Loucy (cell line): ENCODE results near the gene FOXA2.
"Not testable (repeated sequence)": the region's sequence is repeated elsewhere in the genome, so short reads cannot be mapped to it uniquely, and the experiment has no call there.

Experiments used
- EZH2phosphoT487 ChIP-seq: fragments of 200-600 bp; IDR thresholded peaks from 2 replicates; pipeline ENCODE4 v1.6.1; 2018; ENCODE audit warnings: antibody characterized with exemption, mild to moderate bottlenecking, moderate library complexity, borderline replicate concordance
- TF ChIP-seq, protein P1 (sequence below): fragments of 200-600 bp; sonication (generic); conservative IDR thresholded peaks from 2 replicates; pipeline ENCODE4 v1.5.1; 2014; ENCODE audit warnings: mild to moderate bottlenecking, antibody characterized with exemption, low read length

DNA sequence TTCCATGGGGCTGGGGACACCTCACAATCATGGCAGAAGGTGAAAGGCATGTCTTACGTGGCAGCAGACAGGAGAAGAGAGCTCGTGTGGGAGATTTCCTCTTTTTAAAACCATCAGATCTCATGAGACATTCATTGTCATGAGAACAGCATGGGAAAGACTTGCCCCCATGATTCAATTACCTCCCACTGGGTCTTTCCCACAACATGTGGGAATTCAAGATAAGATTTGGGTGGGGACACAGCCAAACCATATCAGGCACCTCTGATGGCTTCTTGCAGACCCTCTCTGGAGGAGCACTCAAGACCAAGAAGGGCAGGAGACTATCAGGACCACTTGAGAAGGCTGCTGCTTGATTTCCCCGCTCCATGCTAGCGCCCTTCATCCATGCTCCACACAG, 33.9 kb downstream of the FOXA2 start:
- TF ChIP-seq, protein P1, sequence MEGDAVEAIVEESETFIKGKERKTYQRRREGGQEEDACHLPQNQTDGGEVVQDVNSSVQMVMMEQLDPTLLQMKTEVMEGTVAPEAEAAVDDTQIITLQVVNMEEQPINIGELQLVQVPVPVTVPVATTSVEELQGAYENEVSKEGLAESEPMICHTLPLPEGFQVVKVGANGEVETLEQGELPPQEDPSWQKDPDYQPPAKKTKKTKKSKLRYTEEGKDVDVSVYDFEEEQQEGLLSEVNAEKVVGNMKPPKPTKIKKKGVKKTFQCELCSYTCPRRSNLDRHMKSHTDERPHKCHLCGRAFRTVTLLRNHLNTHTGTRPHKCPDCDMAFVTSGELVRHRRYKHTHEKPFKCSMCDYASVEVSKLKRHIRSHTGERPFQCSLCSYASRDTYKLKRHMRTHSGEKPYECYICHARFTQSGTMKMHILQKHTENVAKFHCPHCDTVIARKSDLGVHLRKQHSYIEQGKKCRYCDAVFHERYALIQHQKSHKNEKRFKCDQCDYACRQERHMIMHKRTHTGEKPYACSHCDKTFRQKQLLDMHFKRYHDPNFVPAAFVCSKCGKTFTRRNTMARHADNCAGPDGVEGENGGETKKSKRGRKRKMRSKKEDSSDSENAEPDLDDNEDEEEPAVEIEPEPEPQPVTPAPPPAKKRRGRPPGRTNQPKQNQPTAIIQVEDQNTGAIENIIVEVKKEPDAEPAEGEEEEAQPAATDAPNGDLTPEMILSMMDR = not testable (repeated sequence)
- TF ChIP-seq EZH2phosphoT487 = not testable (repeated sequence)
